H1 (cell line): ENCODE results near the gene HSD17B3. TPM values are rescaled to one million over a fixed set of nuclear protein-coding genes. Genes with fewer than 3 reads are reported as not detected.

Experiments used
- CTCF ChIA-PET: fragments of 300-600 bp; sonication (Branson Sonifier 250); formaldehyde crosslinking; loops from one replicate; lab custom pipeline; 2021; ENCODE audit not compliant: partially characterized antibody; lab: Charles Lee
- POLR2A ChIA-PET: fragments of 300-600 bp; sonication (Branson Sonifier 250); formaldehyde crosslinking; loops from one replicate; lab custom pipeline; 2021; ENCODE audit warnings: inconsistent platforms; ENCODE audit not compliant: partially characterized antibody; lab: Charles Lee
- DNase-seq, 2 experiments: peaks; one replicate each; pipeline versions ENCODE4 v3.0.0 to v3.0.0-alpha.2; 2010 to 2022; ENCODE audit warnings: low spot score in 2 of 2, low read depth in 1 of 2, mixed read lengths in 1 of 2
- FAIRE-seq: peaks from 2 replicates; lab custom pipeline; 2011; peaks lifted over from hg19 to GRCh38; lab: Jason Lieb, UNC
- H2AFZ ChIP-seq: 2 replicates; pipeline ENCODE4 v1.8.1; 2012; ENCODE audit warnings: low read length, inconsistent platforms
- H2AK5ac ChIP-seq: 2 replicates; pipeline ENCODE4 v1.6.1; 2013; ENCODE audit warnings: low read depth, low read length
- H2BK120ac ChIP-seq: replicated peaks from 2 replicates; pipeline ENCODE3; 2013; ENCODE audit warnings: low read depth, low read length, inconsistent platforms
- H2BK12ac ChIP-seq: 2 replicates; pipeline ENCODE4 v1.6.1; 2013; ENCODE audit warnings: low read depth, low read length
- H2BK15ac ChIP-seq: 2 replicates; pipeline ENCODE4 v1.6.1; 2013; ENCODE audit warnings: low read length
- H2BK20ac ChIP-seq: 2 replicates; pipeline ENCODE4 v1.6.1; 2013; ENCODE audit warnings: low read length
- H2BK5ac ChIP-seq: 2 replicates; pipeline ENCODE4 v1.6.1; 2013; ENCODE audit warnings: low read depth, low read length
- H3K14ac ChIP-seq: 2 replicates; pipeline ENCODE4 v1.6.1; 2013; ENCODE audit warnings: inconsistent platforms; ENCODE audit not compliant: insufficient read length
- H3K18ac ChIP-seq: 2 replicates; pipeline ENCODE4 v1.6.1; 2013; ENCODE audit warnings: low read length; ENCODE audit errors: extremely low read depth
- H3K23ac ChIP-seq: 2 replicates; pipeline ENCODE4 v1.6.1; 2013; ENCODE audit warnings: inconsistent platforms; ENCODE audit not compliant: insufficient read length
- H3K23me2 ChIP-seq: 2 replicates; pipeline ENCODE4 v1.6.1; 2013; ENCODE audit warnings: low read depth, low read length
- H3K27ac ChIP-seq: 2 replicates; pipeline ENCODE4 v1.6.1; 2011; ENCODE audit warnings: low read depth, low read length, inconsistent platforms
- H3K27me3 ChIP-seq, 4 experiments: replicated peaks in 1 of 4; 1 replicate in 1 of 4; 2 replicates in 3 of 4; pipeline versions ENCODE4 v1.6.1 to v1.8.1; 2011 to 2013; ENCODE audit warnings: low read length in 3 of 4, mild to moderate bottlenecking in 3 of 4, inconsistent platforms in 2 of 4, mixed read lengths in 2 of 4, moderate library complexity in 1 of 4; ENCODE audit not compliant: control insufficient read depth in 3 of 4, insufficient read depth in 3 of 4; ENCODE audit errors: extremely low read depth in 1 of 4
- H3K36me3 ChIP-seq, 4 experiments: 2 replicates each; pipeline versions ENCODE4 v1.6.1 to v1.8.1; 2011 to 2013; ENCODE audit warnings: mild to moderate bottlenecking in 4 of 4, low read length in 3 of 4, moderate library complexity in 2 of 4, control low read depth in 1 of 4, inconsistent platforms in 1 of 4; ENCODE audit not compliant: insufficient read depth in 4 of 4, control insufficient read depth in 2 of 4
- H3K4ac ChIP-seq: replicated peaks from 2 replicates; pipeline ENCODE3; 2013; ENCODE audit warnings: low read length, low read depth, mixed read lengths, inconsistent platforms; ENCODE audit not compliant: insufficient read length
- H3K4me1 ChIP-seq, 4 experiments: replicated peaks in 1 of 4; 1 replicate in 1 of 4; 2 replicates in 3 of 4; pipeline versions ENCODE4 v1.6.1 to v1.8.1; 2011 to 2013; ENCODE audit warnings: low read length in 3 of 4, inconsistent platforms in 2 of 4, mixed read lengths in 1 of 4; ENCODE audit not compliant: insufficient read depth in 4 of 4, control insufficient read depth in 3 of 4
- H3K4me2 ChIP-seq, 2 experiments: 2 replicates each; pipeline versions ENCODE4 v1.6.1 to v1.8.1; 2011 to 2013; ENCODE audit warnings: low read depth in 2 of 2, low read length in 2 of 2, control low read depth in 1 of 2, inconsistent platforms in 1 of 2, mild to moderate bottlenecking in 1 of 2; ENCODE audit not compliant: insufficient read depth in 1 of 2
- H3K4me3 ChIP-seq, 4 experiments: fragments of 200-600, 300-600 bp in 1 of 4; sonication (generic), shearing (Covaris generic), sonication (Bioruptor Twin) in 1 of 4; 2 replicates each; pipeline versions ENCODE4 v1.5.1 to v1.8.1; 2011 to 2016; ENCODE audit warnings: low read length in 4 of 4, low read depth in 3 of 4, control low read depth in 2 of 4, inconsistent platforms in 2 of 4, mild to moderate bottlenecking in 2 of 4, mixed read lengths in 1 of 4, moderate library complexity in 1 of 4; ENCODE audit not compliant: insufficient read depth in 2 of 4; ENCODE audit errors: extremely low read depth in 1 of 4
- H3K56ac ChIP-seq: replicated peaks from 2 replicates; pipeline ENCODE3; 2013; ENCODE audit warnings: low read depth, mild to moderate bottlenecking, mixed read lengths, low read length, inconsistent platforms; ENCODE audit not compliant: insufficient read length
- H3K79me1 ChIP-seq: 2 replicates; pipeline ENCODE4 v1.6.1; 2013; ENCODE audit warnings: low read depth, low read length, control low read depth
- H3K79me2 ChIP-seq, 2 experiments: 2 replicates each; pipeline versions ENCODE4 v1.6.1 to v1.8.1; 2012 to 2013; ENCODE audit warnings: low read length in 2 of 2, mild to moderate bottlenecking in 2 of 2, inconsistent platforms in 1 of 2; ENCODE audit not compliant: insufficient read depth in 2 of 2, control insufficient read depth in 1 of 2
- H3K9ac ChIP-seq, 4 experiments: replicated peaks in 1 of 4; 1 replicate in 1 of 4; 2 replicates in 3 of 4; pipeline versions ENCODE4 v1.6.1 to v1.8.1; 2011 to 2013; ENCODE audit warnings: low read depth in 3 of 4, low read length in 3 of 4, control low read depth in 2 of 4, mild to moderate bottlenecking in 2 of 4, moderate library complexity in 2 of 4, inconsistent platforms in 1 of 4; ENCODE audit errors: extremely low read depth in 1 of 4
- H3K9me3 ChIP-seq, 2 experiments: 2 replicates each; pipeline versions ENCODE4 v1.6.1 to v1.8.1; 2012 to 2013; ENCODE audit warnings: mild to moderate bottlenecking in 2 of 2, moderate library complexity in 2 of 2, control low read depth in 1 of 2, inconsistent platforms in 1 of 2, low read depth in 1 of 2, low read length in 1 of 2, mixed read lengths in 1 of 2; ENCODE audit not compliant: insufficient read depth in 2 of 2
- H4K20me1 ChIP-seq, 2 experiments: replicated peaks in 1 of 2; 2 replicates each; pipeline versions ENCODE3 to v1.8.1; 2011 to 2013; ENCODE audit warnings: inconsistent platforms in 2 of 2, low read length in 2 of 2, mild to moderate bottlenecking in 1 of 2; ENCODE audit not compliant: insufficient read depth in 2 of 2, control insufficient read depth in 1 of 2
- H4K5ac ChIP-seq: 2 replicates; pipeline ENCODE4 v1.6.1; 2013; ENCODE audit warnings: low read length, low read depth, mixed read lengths, inconsistent platforms; ENCODE audit not compliant: insufficient read length
- H4K8ac ChIP-seq: 2 replicates; pipeline ENCODE4 v1.8.0; 2013; ENCODE audit warnings: mild to moderate bottlenecking, moderate library complexity, low read length, inconsistent platforms; ENCODE audit not compliant: insufficient read depth; ENCODE audit errors: extremely low read depth
- H4K91ac ChIP-seq: replicated peaks from 2 replicates; pipeline ENCODE3; 2013; ENCODE audit warnings: low read length, mixed read lengths, inconsistent platforms; ENCODE audit not compliant: insufficient read length
- ASH2L ChIP-seq: fragments of 200-600, 300-600 bp; sonication (generic); IDR thresholded peaks from one replicate; pipeline ENCODE4 v1.7.1; 2017; ENCODE audit warnings: low read length
- EP300 ChIP-seq, 2 experiments: IDR thresholded peaks; 1 replicate in 1 of 2; 2 replicates in 1 of 2; pipeline ENCODE4 v1.6.1; 2011 to 2012; ENCODE audit warnings: low read depth in 2 of 2, low read length in 2 of 2, mild to moderate bottlenecking in 2 of 2, borderline replicate concordance in 1 of 2, inconsistent platforms in 1 of 2, moderate library complexity in 1 of 2
- HDAC2 ChIP-seq, 2 experiments: fragments of 300-600 bp in 1 of 2; sonication (generic) in 1 of 2; IDR thresholded peaks; 2 replicates each; pipeline ENCODE4 v1.6.1; 2011 to 2012; ENCODE audit warnings: low read depth in 2 of 2, low read length in 2 of 2, mild to moderate bottlenecking in 2 of 2, moderate library complexity in 2 of 2, borderline replicate concordance in 1 of 2, inconsistent platforms in 1 of 2
- PHF8 ChIP-seq: fragments of 200-600 bp; sonication (generic); conservative IDR thresholded peaks from 2 replicates; pipeline ENCODE4 v1.7.1; 2012; ENCODE audit warnings: low read depth, mild to moderate bottlenecking, inconsistent platforms, low read length, moderate library complexity
- SIX5 ChIP-seq: IDR thresholded peaks from 2 replicates; pipeline ENCODE4 v1.6.1; 2011; ENCODE audit warnings: mild to moderate bottlenecking, low read depth, low read length
- SRF ChIP-seq: IDR thresholded peaks from 2 replicates; pipeline ENCODE4 v1.6.1; 2011; ENCODE audit warnings: mild to moderate bottlenecking, low read depth, low read length, moderate library complexity
- TAF7 ChIP-seq: optimal IDR thresholded peaks from 2 replicates; pipeline ENCODE3; 2011; ENCODE audit warnings: low read depth, mild to moderate bottlenecking, inconsistent platforms, low read length, moderate library complexity, borderline replicate concordance
- WGBS, 2 experiments: shearing (Covaris generic) in 1 of 2; methylation state at CpG; one replicate each; pipeline versions ENCODE4 v1.1.6 to v1.1.7; 2013 to 2015; ENCODE audit warnings: low lambda C conversion rate in 2 of 2, mixed read lengths in 2 of 2, inconsistent platforms in 1 of 2, low coverage in 1 of 2, missing lambda C conversion rate in 1 of 2; ENCODE audit not compliant: insufficient replicate concordance in 2 of 2, insufficient coverage in 1 of 2, insufficient read length in 1 of 2; ENCODE audit errors: extremely low coverage in 1 of 2, missing lambda C conversion rate in 1 of 2; 5-methylcytosine and 5-hydroxymethylcytosine counted together
- polyA plus RNA-seq, 7 experiments: library from polyadenylated mRNA; depleted of rRNA in 3 of 7; stranded (reverse) in 5 of 7; unstranded in 2 of 7; fragments of >200 nt in 5 of 7; fragments of 200-250 nt in 2 of 7; gene quantifications; 1 replicate in 5 of 7; 2 replicates in 1 of 7; 4 replicates in 1 of 7; pipeline versions ENCODE4 v1.2.1 to v1.2.3, GENCODE V29; 2011 to 2013; ENCODE audit warnings: missing spikeins in 2 of 7, mixed read lengths in 2 of 7
- total RNA-seq: library from RNA; stranded (reverse); fragmentation: NEBNext Ultra II Directional; extraction: Animal tissue kit (Norgen Biotek cat#: 25700); gene quantifications from 2 replicates; pipeline ENCODE4 v1.2.1, GENCODE V29; 2021
- TF ChIP-seq, protein P1 (sequence below): IDR thresholded peaks from 2 replicates; pipeline ENCODE4 v1.6.1; 2012; ENCODE audit warnings: inconsistent platforms

Gene HSD17B3
- total and polyA plus RNA-seq, 2 of the 8 experiments (the other 6 are each of a cell fraction or from before 2014, with no cell fraction given): not detected

GRCh38 chr9:96187151-96187555, 114.8 kb downstream of the HSD17B3 start:
- 0 out of 2 replicates have a peak overlapping the region, but pooled peaks have one; percentile 11 for H2AFZ ChIP-seq

More at GRCh38 chr9:96187151-96187555, 114.8 kb downstream of the HSD17B3 start:
- peaks cover 4 to 9% (median 7%) of the 10 kb centered on the region in 4 experiments; a peak in 6 of 7 replicates for H3K4me1 ChIP-seq
- TF ChIP-seq, protein P1, sequence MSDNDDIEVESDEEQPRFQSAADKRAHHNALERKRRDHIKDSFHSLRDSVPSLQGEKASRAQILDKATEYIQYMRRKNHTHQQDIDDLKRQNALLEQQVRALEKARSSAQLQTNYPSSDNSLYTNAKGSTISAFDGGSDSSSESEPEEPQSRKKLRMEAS: peak; percentile 53
- TF ChIP-seq SIX5: no peak
- no peak for TF ChIP-seq PHF8
- no peak for TF ChIP-seq EP300 (IDR thresholded peaks at IDR 0.05; ENCODE audit: borderline replicate concordance in 1 of 2, low read depth in 2 of 2, low read length in 2 of 2)
- no peak for TF ChIP-seq SRF
- TF ChIP-seq ASH2L: peak; percentile 34
- peak; percentile 31 for TF ChIP-seq TAF7
- TF ChIP-seq HDAC2 (IDR thresholded peaks at IDR 0.05; ENCODE audit: borderline replicate concordance in 1 of 2, low read depth in 2 of 2, low read length in 2 of 2): no peak
- H2BK12ac ChIP-seq: peak overlapping the region; percentile 53
- H3K23ac ChIP-seq: no peak overlapping the region
- peak overlapping the region; percentile 35 to 43; a peak in 2 of 4 replicates for H3K4me2 ChIP-seq
- no peak overlapping the region for H4K8ac ChIP-seq
- peaks cover 18 to 21% of the 10 kb centered on the region in 2 experiments for H3K9me3 ChIP-seq
- H3K56ac ChIP-seq: no peak overlapping the region
- POLR2A ChIA-PET: interaction anchor here (1.0 to 1.4 kb wide), 4 partner anchors 10 to 54 kb away, joined by 3 to 4 read pairs (median 3); no protein-coding TSS in a partner anchor
- H2BK120ac ChIP-seq: no peak overlapping the region
- CTCF ChIA-PET: interaction anchor here (0.8 to 1.7 kb wide), 3 partner anchors 10 to 48 kb away, joined by 3 to 7 read pairs (median 3); no protein-coding TSS in a partner anchor
- no peak overlapping the region for H2BK20ac ChIP-seq
- no peak overlapping the region for H2BK15ac ChIP-seq
- no peak overlapping the region for H2AK5ac ChIP-seq
- no peak overlapping the region for H4K5ac ChIP-seq
- peaks cover 0 to 5% (median 2%) of the 10 kb centered on the region in 4 experiments; a peak in 1 of 7 replicates for H3K27me3 ChIP-seq
- H3K4ac ChIP-seq: no peak overlapping the region
- no peaks in the 10 kb centered on the region for H4K20me1 ChIP-seq
- no peak overlapping the region for H4K91ac ChIP-seq
- H3K79me1 ChIP-seq: no peaks in the 10 kb centered on the region
- no peak for DNase-seq
- H3K4me3 ChIP-seq: peak overlapping the region in 1 of 4 experiments; percentile 33; a peak in 1 of 8 replicates
- 64% methylated on average over 12 of the region's 12 CpGs; no CpG with 5 or more reads in 1 of the 2 experiments for WGBS, 2 experiments
- H2BK5ac ChIP-seq: 0 out of 2 replicates have a peak overlapping the region, but pooled peaks have one; percentile 27
- H3K9ac ChIP-seq: 0 out of 7 replicates have a peak overlapping the region, but pooled peaks of 1 of the 4 experiments have one; percentile 7
- H3K14ac ChIP-seq: no peak overlapping the region
- H3K18ac ChIP-seq: peak overlapping the region; percentile 26; the same call in 1 of the 2 replicates
- no peak for FAIRE-seq
- no peaks in the 10 kb centered on the region for H3K79me2 ChIP-seq
- no peak overlapping the region for H3K27ac ChIP-seq
- no peaks in the 10 kb centered on the region for H3K23me2 ChIP-seq
- no peaks in the 10 kb centered on the region; a peak in 1 of 8 replicates for H3K36me3 ChIP-seq
